ENCODE measurements around the gene VWC2. TPM values are rescaled to one million over a fixed set of nuclear protein-coding genes. Genes with fewer than 3 reads are reported as not detected.

Gene VWC2
- total and polyA plus RNA-seq, 2 donors (not counting 1 experiment from before 2014, with no cell fraction given) = not detected

- no peak for DNase-seq (ENCODE audit: low read depth in 2 of 2)
- no peak overlapping the region for H3K27ac ChIP-seq (ENCODE audit: insufficient read depth, low read length)
- no peaks in the 10 kb centered on the region for H3K36me3 ChIP-seq (ENCODE audit: control insufficient read depth, insufficient read depth, low read length)
- no peaks in the 10 kb centered on the region for H4K20me1 ChIP-seq (ENCODE audit: control insufficient read depth, extremely low read depth, insufficient read depth, low read length)
- no peak overlapping the region for H3K9ac ChIP-seq (ENCODE audit: insufficient read depth, low read length)
- TF ChIP-seq EZH2 (IDR thresholded peaks at IDR 0.05; ENCODE audit: low read length, missing control alignments) = no peak
- TF ChIP-seq, protein P1, sequence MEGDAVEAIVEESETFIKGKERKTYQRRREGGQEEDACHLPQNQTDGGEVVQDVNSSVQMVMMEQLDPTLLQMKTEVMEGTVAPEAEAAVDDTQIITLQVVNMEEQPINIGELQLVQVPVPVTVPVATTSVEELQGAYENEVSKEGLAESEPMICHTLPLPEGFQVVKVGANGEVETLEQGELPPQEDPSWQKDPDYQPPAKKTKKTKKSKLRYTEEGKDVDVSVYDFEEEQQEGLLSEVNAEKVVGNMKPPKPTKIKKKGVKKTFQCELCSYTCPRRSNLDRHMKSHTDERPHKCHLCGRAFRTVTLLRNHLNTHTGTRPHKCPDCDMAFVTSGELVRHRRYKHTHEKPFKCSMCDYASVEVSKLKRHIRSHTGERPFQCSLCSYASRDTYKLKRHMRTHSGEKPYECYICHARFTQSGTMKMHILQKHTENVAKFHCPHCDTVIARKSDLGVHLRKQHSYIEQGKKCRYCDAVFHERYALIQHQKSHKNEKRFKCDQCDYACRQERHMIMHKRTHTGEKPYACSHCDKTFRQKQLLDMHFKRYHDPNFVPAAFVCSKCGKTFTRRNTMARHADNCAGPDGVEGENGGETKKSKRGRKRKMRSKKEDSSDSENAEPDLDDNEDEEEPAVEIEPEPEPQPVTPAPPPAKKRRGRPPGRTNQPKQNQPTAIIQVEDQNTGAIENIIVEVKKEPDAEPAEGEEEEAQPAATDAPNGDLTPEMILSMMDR (conservative IDR thresholded peaks at IDR 0.05 in 1 of 2, IDR thresholded peaks at IDR 0.05 in 1 of 2; ENCODE audit: low read depth in 1 of 2, low read length in 2 of 2) = no peak
- no peaks in the 10 kb centered on the region for H3K27me3 ChIP-seq (ENCODE audit: control insufficient read depth, insufficient read depth, low read length)
- no peak overlapping the region for H2AFZ ChIP-seq (ENCODE audit: low read length)
- H3K4me2 ChIP-seq (ENCODE audit: extremely low read depth, insufficient read depth, low read length) = no peak overlapping the region
- H3K9me3 ChIP-seq (ENCODE audit: control insufficient read depth, insufficient read depth, low read depth, low read length) = no peaks in the 10 kb centered on the region
- no peak overlapping the region for H3K4me3 ChIP-seq (replicated peaks in 1 of 4; ENCODE audit: control extremely low read depth in 1 of 4, insufficient read depth in 1 of 4, low read depth in 3 of 4, low read length in 4 of 4)
- no peaks in the 10 kb centered on the region for H3K79me2 ChIP-seq (ENCODE audit: control insufficient read depth, insufficient read depth, low read length)
- no peaks in the 10 kb centered on the region for H3K4me1 ChIP-seq (ENCODE audit: control insufficient read depth, extremely low read depth, insufficient read depth, low read length)
These were observed 10.8 kb upstream of the VWC2 start for GRCh38 chr7:49762666-49763065.

- H3K9me3 ChIP-seq (ENCODE audit: control insufficient read depth, insufficient read depth, low read depth, low read length) = no peaks in the 10 kb centered on the region
- H3K79me2 ChIP-seq (ENCODE audit: control insufficient read depth, insufficient read depth, low read length) = no peaks in the 10 kb centered on the region
- H4K20me1 ChIP-seq (ENCODE audit: control insufficient read depth, extremely low read depth, insufficient read depth, low read length) = no peaks in the 10 kb centered on the region
- TF ChIP-seq, protein P1 (conservative IDR thresholded peaks at IDR 0.05 in 1 of 2, IDR thresholded peaks at IDR 0.05 in 1 of 2; ENCODE audit: low read depth in 1 of 2, low read length in 2 of 2) = no peak
- TF ChIP-seq EZH2 (IDR thresholded peaks at IDR 0.05; ENCODE audit: low read length, missing control alignments) = no peak
- DNase-seq (ENCODE audit: low read depth in 2 of 2) = no peak
- no peak overlapping the region for H3K27ac ChIP-seq (ENCODE audit: insufficient read depth, low read length)
- no peaks in the 10 kb centered on the region for H3K36me3 ChIP-seq (ENCODE audit: control insufficient read depth, insufficient read depth, low read length)
- H3K4me1 ChIP-seq (ENCODE audit: control insufficient read depth, extremely low read depth, insufficient read depth, low read length) = no peaks in the 10 kb centered on the region
- no peak overlapping the region for H3K9ac ChIP-seq (ENCODE audit: insufficient read depth, low read length)
- no peak overlapping the region for H2AFZ ChIP-seq (ENCODE audit: low read length)
- H3K4me3 ChIP-seq (replicated peaks in 1 of 4; ENCODE audit: control extremely low read depth in 1 of 4, insufficient read depth in 1 of 4, low read depth in 3 of 4, low read length in 4 of 4) = no peak overlapping the region
- no peak overlapping the region for H3K4me2 ChIP-seq (ENCODE audit: extremely low read depth, insufficient read depth, low read length)
- H3K27me3 ChIP-seq (ENCODE audit: control insufficient read depth, insufficient read depth, low read length) = no peaks in the 10 kb centered on the region
These were observed 9.6 kb upstream of the VWC2 start for GRCh38 chr7:49763791-49764190.

- H3K4me3 ChIP-seq (replicated peaks in 1 of 4; ENCODE audit: control extremely low read depth in 1 of 4, insufficient read depth in 1 of 4, low read depth in 3 of 4, low read length in 4 of 4) = no peak overlapping the region
These were observed 6.5 kb upstream of the VWC2 start for GRCh38 chr7:49766966-49767365.

More at GRCh38 chr7:49766966-49767365, 6.5 kb upstream of the VWC2 start:
- no peak overlapping the region for H2AFZ ChIP-seq (ENCODE audit: low read length)
- no peaks in the 10 kb centered on the region for H3K4me1 ChIP-seq (ENCODE audit: control insufficient read depth, extremely low read depth, insufficient read depth, low read length)
- H3K79me2 ChIP-seq (ENCODE audit: control insufficient read depth, insufficient read depth, low read length) = no peaks in the 10 kb centered on the region
- TF ChIP-seq, protein P1 (conservative IDR thresholded peaks at IDR 0.05 in 1 of 2, IDR thresholded peaks at IDR 0.05 in 1 of 2; ENCODE audit: low read depth in 1 of 2, low read length in 2 of 2) = no peak
- TF ChIP-seq EZH2 (IDR thresholded peaks at IDR 0.05; ENCODE audit: low read length, missing control alignments) = no peak
- no peaks in the 10 kb centered on the region for H3K9me3 ChIP-seq (ENCODE audit: control insufficient read depth, insufficient read depth, low read depth, low read length)
- no peak overlapping the region for H3K9ac ChIP-seq (ENCODE audit: insufficient read depth, low read length)
- DNase-seq (ENCODE audit: low read depth in 2 of 2) = no peak
- no peaks in the 10 kb centered on the region for H3K36me3 ChIP-seq (ENCODE audit: control insufficient read depth, insufficient read depth, low read length)
- H3K27ac ChIP-seq (ENCODE audit: insufficient read depth, low read length) = no peak overlapping the region
- no peaks in the 10 kb centered on the region for H4K20me1 ChIP-seq (ENCODE audit: control insufficient read depth, extremely low read depth, insufficient read depth, low read length)
- H3K27me3 ChIP-seq (ENCODE audit: control insufficient read depth, insufficient read depth, low read length) = no peaks in the 10 kb centered on the region
- H3K4me2 ChIP-seq (ENCODE audit: extremely low read depth, insufficient read depth, low read length) = no peak overlapping the region
